ENCODE data around the gene TLDC2.

DNA sequence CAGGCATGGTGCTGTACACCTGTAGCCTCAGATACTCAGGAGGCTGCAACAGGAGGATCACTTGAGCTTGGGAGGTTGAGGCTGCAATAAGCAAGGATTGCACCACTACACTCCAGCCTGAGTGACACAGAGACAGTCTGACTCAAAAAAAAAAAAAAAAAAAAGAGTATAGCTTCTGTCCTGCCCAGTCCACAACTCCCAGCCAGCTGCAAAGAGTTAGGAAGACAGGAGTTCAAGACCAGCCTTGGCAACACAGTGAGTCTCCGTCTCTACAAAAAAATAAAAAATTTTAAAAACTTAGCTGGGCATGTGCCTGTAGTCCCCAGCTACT lies 28.3 kb upstream of the TLDC2 start:
- TF ChIP-seq BCL11A (IDR thresholded peaks at IDR 0.05; ENCODE audit: low read depth in 2 of 2, low read length in 2 of 2) (no peak), EZH2 (IDR thresholded peaks at IDR 0.05; ENCODE audit: low read depth, low read length, severe bottlenecking) (no peak), GTF2F1 (IDR thresholded peaks at IDR 0.05; ENCODE audit: borderline replicate concordance, low read depth, low read length) (no peak), CBX5 (IDR thresholded peaks at IDR 0.05; ENCODE audit: low read depth, low read length) (no peak), ASH2L (IDR thresholded peaks at IDR 0.05; ENCODE audit: low read length) (no peak), RFX5 (IDR thresholded peaks at IDR 0.05; ENCODE audit: borderline replicate concordance, low read depth, low read length) (no peak), TAF1 (IDR thresholded peaks at IDR 0.05; ENCODE audit: low read depth, low read length) (no peak), CHD2 (IDR thresholded peaks at IDR 0.05; ENCODE audit: low read length) (no peak)
- TF ChIP-seq, protein P1, sequence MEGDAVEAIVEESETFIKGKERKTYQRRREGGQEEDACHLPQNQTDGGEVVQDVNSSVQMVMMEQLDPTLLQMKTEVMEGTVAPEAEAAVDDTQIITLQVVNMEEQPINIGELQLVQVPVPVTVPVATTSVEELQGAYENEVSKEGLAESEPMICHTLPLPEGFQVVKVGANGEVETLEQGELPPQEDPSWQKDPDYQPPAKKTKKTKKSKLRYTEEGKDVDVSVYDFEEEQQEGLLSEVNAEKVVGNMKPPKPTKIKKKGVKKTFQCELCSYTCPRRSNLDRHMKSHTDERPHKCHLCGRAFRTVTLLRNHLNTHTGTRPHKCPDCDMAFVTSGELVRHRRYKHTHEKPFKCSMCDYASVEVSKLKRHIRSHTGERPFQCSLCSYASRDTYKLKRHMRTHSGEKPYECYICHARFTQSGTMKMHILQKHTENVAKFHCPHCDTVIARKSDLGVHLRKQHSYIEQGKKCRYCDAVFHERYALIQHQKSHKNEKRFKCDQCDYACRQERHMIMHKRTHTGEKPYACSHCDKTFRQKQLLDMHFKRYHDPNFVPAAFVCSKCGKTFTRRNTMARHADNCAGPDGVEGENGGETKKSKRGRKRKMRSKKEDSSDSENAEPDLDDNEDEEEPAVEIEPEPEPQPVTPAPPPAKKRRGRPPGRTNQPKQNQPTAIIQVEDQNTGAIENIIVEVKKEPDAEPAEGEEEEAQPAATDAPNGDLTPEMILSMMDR (IDR thresholded peaks at IDR 0.05; ENCODE audit: control extremely low read depth in 1 of 3, insufficient read depth in 1 of 3, low read depth in 1 of 3, low read length in 3 of 3), result no peak
- TF ChIP-seq, protein P2, sequence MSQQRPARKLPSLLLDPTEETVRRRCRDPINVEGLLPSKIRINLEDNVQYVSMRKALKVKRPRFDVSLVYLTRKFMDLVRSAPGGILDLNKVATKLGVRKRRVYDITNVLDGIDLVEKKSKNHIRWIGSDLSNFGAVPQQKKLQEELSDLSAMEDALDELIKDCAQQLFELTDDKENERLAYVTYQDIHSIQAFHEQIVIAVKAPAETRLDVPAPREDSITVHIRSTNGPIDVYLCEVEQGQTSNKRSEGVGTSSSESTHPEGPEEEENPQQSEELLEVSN (IDR thresholded peaks at IDR 0.05), result no peak

Data from H1 (cell line).